HG03558 (cell line): Measurements from ENCODE around the gene CALML4.
"Not testable (repeated sequence)": the region's sequence is repeated elsewhere in the genome, so short reads cannot be mapped to it uniquely, and the experiment has no call there.

Source experiments
- ATAC-seq: cut with Tn5 transposase; IDR thresholded peaks from one replicate; pipeline ENCODE4 v1.9.1; 2021; ENCODE audit warnings: moderate number of reproducible peaks; ENCODE audit not compliant: unreplicated experiment; ENCODE audit errors: extremely low read depth

The CALML4 gene

GRCh38 chr15:68209735-68210408 lies 4.7 kb upstream of the CALML4 start:
- no peak for ATAC-seq

GRCh38 chr15:68209272-68209671 lies 4.1 kb upstream of the CALML4 start:
- no peak for ATAC-seq

- no peak for ATAC-seq
Measured at GRCh38 chr15:68208636-68209240, 3.6 kb upstream of the CALML4 start.

GRCh38 chr15:68208136-68208535 lies 3.0 kb upstream of the CALML4 start:
- ATAC-seq = no peak

- no peak for ATAC-seq
Measured at GRCh38 chr15:68207176-68207935, 2.2 kb upstream of the CALML4 start.

GRCh38 chr15:68206711-68207151 lies 1.6 kb upstream of the CALML4 start:
- ATAC-seq = no peak

GRCh38 chr15:68205954-68206539 lies 915 bp upstream of the CALML4 start:
- no peak for ATAC-seq

GRCh38 chr15:68205558-68205944 lies 419 bp upstream of the CALML4 start:
- no peak for ATAC-seq

- ATAC-seq = no peak
Measured at GRCh38 chr15:68204361-68204760, 771 bp downstream of the CALML4 start.

GRCh38 chr15:68203956-68204355 lies 1.2 kb downstream of the CALML4 start:
- ATAC-seq = no peak

- no peak for ATAC-seq
Measured at GRCh38 chr15:68203486-68203885, 1.6 kb downstream of the CALML4 start.

GRCh38 chr15:68202994-68203393 lies 2.1 kb downstream of the CALML4 start:
- not testable (repeated sequence) for ATAC-seq

- no peak for ATAC-seq
Measured at GRCh38 chr15:68201879-68202261, 3.3 kb downstream of the CALML4 start.

GRCh38 chr15:68201153-68201878 lies 3.8 kb downstream of the CALML4 start:
- ATAC-seq = no peak

- no peak for ATAC-seq
Measured at GRCh38 chr15:68200016-68200861, 4.9 kb downstream of the CALML4 start.

GRCh38 chr15:68199340-68199739 lies 5.8 kb downstream of the CALML4 start:
- ATAC-seq = no peak

GRCh38 chr15:68197661-68198437 lies 7.3 kb downstream of the CALML4 start:
- ATAC-seq = no peak

- no peak for ATAC-seq
Measured at GRCh38 chr15:68197170-68197492, 8.0 kb downstream of the CALML4 start.
